ENCODE results near the gene NTN1.

DNA sequence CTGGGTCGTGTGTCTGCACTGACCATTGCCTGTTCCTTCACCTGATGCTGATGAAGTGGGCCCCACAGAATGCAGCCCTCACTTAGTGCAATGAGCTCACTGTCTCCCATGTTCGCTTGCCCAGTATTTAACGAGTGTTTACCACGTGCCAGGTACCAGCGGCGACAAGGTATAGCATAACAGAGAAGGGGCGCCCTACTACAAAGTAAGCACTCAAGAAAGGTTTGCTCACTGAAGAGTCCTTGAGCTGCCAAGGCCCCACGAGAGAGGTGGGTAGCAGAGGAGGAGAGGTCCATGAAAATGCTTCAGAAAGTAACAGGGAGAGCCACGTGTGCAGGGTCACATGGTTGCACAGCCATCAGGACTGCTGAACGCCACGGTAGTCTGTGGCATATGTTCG is 230.0 kb downstream of the NTN1 start:
- TF ChIP-seq, protein P1, sequence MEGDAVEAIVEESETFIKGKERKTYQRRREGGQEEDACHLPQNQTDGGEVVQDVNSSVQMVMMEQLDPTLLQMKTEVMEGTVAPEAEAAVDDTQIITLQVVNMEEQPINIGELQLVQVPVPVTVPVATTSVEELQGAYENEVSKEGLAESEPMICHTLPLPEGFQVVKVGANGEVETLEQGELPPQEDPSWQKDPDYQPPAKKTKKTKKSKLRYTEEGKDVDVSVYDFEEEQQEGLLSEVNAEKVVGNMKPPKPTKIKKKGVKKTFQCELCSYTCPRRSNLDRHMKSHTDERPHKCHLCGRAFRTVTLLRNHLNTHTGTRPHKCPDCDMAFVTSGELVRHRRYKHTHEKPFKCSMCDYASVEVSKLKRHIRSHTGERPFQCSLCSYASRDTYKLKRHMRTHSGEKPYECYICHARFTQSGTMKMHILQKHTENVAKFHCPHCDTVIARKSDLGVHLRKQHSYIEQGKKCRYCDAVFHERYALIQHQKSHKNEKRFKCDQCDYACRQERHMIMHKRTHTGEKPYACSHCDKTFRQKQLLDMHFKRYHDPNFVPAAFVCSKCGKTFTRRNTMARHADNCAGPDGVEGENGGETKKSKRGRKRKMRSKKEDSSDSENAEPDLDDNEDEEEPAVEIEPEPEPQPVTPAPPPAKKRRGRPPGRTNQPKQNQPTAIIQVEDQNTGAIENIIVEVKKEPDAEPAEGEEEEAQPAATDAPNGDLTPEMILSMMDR (conservative IDR thresholded peaks at IDR 0.05; ENCODE audit: low read depth, low read length): no peak
- TF ChIP-seq RAD21 (IDR thresholded peaks at IDR 0.05; ENCODE audit: low read length): no peak
- TF ChIP-seq, protein P2, sequence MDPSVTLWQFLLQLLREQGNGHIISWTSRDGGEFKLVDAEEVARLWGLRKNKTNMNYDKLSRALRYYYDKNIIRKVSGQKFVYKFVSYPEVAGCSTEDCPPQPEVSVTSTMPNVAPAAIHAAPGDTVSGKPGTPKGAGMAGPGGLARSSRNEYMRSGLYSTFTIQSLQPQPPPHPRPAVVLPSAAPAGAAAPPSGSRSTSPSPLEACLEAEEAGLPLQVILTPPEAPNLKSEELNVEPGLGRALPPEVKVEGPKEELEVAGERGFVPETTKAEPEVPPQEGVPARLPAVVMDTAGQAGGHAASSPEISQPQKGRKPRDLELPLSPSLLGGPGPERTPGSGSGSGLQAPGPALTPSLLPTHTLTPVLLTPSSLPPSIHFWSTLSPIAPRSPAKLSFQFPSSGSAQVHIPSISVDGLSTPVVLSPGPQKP (IDR thresholded peaks at IDR 0.05; ENCODE audit: borderline replicate concordance, low read depth, low read length): no peak
- TF ChIP-seq MAZ (IDR thresholded peaks at IDR 0.05; ENCODE audit: borderline replicate concordance, low read depth, low read length): no peak
- TF ChIP-seq SMC3 (IDR thresholded peaks at IDR 0.05; ENCODE audit: low read depth, low read length): no peak
- TF ChIP-seq CHD1 (IDR thresholded peaks at IDR 0.05; ENCODE audit: low read depth, low read length): no peak
- TF ChIP-seq POLR2A (IDR thresholded peaks at IDR 0.05; ENCODE audit: low read depth, low read length): no peak
- TF ChIP-seq, protein P3, sequence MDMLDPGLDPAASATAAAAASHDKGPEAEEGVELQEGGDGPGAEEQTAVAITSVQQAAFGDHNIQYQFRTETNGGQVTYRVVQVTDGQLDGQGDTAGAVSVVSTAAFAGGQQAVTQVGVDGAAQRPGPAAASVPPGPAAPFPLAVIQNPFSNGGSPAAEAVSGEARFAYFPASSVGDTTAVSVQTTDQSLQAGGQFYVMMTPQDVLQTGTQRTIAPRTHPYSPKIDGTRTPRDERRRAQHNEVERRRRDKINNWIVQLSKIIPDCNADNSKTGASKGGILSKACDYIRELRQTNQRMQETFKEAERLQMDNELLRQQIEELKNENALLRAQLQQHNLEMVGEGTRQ (IDR thresholded peaks at IDR 0.05; ENCODE audit: low read depth, low read length): no peak
- no peak for TF ChIP-seq NFE2L2 (IDR thresholded peaks at IDR 0.05; ENCODE audit: low read depth, low read length)
- TF ChIP-seq RFX5 (IDR thresholded peaks at IDR 0.05; ENCODE audit: low read depth, low read length): no peak
- TF ChIP-seq FOS (IDR thresholded peaks at IDR 0.05; ENCODE audit: low read depth, low read length): no peak
- no peak for TF ChIP-seq CEBPB (IDR thresholded peaks at IDR 0.05; ENCODE audit: low read depth, low read length)
